NCI-H128 (cell line): Measurements from ENCODE around the gene UBASH3B.

Experiments used
- DNase-seq: peaks from one replicate; lab custom pipeline; 2025; ENCODE audit not compliant: unreplicated experiment; lab: John Stamatoyannopoulos, UW

Gene UBASH3B

GRCh38 chr11:122781378-122782195 lies 126.1 kb downstream of the UBASH3B start:
- peak; percentile 63 for DNase-seq

GRCh38 chr11:122782222-122782621 lies 126.7 kb downstream of the UBASH3B start:
- no peak for DNase-seq

GRCh38 chr11:122784325-122784955 lies 128.9 kb downstream of the UBASH3B start:
- no peak for DNase-seq

DNA sequence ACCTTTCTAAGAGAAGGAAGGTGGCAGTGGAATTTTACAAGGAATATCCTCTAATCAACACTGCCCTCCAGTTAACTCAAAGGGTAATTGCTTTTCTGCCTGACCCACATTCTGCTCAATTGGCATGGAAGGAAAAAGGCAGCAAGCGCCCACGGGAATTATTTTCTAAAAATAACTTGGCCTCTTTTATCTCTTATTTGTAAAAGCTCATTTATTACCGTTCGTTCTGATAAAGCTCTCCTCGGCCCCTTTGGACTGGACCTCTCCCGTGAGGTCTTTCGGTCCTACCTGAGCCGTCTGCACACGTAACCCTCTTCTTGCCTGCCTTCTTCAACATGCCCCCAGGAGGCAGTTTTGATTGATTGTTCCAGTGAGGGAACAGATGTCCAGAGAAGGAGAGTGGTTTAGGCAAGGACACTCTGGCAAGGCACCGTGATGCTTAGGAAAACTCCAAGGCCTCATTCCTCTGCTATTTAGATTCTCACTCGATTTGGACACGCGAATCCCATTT lies 129.6 kb downstream of the UBASH3B start:
- no peak for DNase-seq

DNA sequence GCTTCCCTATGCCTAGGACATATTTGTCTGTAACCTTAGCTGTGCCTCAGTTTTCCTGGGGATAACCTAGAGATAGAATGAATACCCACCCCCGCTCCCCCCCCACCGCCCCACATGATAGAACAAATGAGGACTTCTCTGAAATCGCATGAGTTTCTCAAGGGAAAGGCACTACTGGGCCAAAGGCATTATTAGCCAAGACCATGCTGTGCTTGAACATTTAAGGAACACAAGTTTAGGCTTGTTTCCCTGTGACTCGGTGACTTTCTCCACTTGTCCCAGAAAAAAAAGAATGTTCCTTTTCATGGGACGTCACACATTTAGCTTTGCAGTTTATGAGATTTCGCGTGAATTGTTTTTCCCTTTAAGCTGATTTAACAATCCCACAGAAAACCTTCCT lies 131.4 kb downstream of the UBASH3B start:
- DNase-seq, result no peak

DNA sequence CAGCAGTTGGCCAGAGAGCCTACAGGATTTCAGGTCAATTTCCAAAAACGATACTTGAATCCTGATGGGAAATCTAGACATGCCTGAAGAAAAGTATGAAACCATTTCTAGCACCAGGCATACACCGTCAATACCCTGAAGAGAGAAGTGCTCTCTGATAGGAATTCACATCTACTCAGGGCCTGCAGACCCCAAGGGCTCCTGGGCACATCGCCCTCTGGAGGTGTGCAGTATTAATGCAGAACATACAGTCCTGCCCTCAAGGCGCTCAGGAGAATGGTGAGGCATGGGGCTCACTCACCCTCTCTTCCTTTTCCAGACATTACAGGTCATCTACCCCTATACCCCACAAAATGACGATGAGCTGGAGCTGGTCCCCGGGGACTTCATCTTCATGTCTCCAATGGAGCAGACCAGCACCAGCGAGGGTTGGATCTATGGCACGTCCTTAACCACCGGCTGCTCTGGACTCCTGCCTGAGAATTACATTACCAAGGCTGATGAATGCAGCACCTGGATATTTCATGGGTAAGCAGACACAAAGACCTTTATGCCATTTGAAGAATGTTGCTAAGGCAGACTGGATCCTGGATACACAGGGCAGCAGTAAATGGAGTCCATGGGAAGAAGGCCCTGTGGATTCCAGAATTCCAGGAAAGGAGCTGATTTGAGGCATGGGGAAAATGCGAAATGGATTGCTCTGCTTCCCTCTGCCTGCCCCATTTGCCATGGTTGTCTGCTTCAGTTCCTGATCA lies 133.4 kb downstream of the UBASH3B start:
- DNase-seq, result no peak

DNA sequence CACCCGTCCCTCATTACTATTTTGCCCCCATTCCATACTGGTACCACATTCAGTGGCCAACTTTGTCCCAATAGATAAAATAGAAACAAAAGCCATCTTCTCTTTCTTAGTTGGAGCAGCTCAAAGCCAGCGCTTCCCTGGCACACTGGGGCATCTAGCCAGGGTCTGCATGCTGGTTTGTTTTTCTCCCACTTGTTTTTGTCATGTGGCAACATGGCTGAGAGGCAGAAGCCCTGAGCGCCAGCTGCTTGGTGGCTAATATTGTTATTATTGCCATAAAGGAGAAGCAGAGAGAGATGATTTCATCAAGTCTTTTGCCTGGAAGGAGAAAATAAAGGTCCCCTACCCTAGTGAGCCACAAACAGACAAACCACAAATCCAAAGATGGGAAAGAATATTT lies 134.4 kb downstream of the UBASH3B start:
- DNase-seq, result no peak

- DNase-seq, result no peak
Measured at GRCh38 chr11:122791411-122791810, 135.9 kb downstream of the UBASH3B start.

DNA sequence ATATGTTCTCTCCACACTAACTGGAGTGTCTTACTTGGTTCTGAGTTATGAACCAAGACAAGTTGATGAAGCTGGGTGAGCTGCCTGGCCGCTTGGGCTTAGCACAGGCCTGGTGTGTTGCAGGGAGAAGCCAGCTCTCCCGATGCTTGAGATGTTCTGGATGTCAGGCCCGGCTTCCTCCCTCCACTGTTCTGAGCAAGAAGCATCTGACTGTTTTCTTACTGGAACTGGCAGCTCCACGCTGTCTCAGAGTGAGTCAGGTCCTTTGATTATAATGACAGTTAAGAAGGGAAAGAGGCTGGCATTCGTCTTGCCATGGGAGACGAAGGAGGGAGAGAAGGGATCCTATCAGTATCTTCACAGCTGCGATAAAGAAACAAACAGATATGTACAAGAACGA lies 136.3 kb downstream of the UBASH3B start:
- no peak for DNase-seq

- DNase-seq, result no peak
Measured at GRCh38 chr11:122793515-122793914, 138.0 kb downstream of the UBASH3B start.

DNA sequence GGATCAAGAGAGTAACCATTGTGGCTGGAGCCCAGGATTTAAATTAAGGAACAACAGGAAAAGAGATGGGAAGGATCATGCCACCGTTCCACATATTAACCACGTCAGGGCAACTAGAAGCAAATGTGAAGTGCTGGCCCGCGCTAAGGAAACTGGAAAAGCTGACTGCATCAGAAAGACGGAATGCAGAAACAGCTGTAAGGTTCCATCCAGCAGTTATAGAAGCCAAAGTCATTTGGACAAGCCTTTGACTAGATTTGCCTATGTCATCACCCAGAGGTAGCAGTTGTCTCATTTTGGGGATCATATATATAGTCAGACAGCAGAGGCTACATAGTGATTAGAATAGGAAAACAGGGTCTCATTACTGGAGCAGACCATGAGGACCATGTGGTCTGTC lies 139.8 kb downstream of the UBASH3B start:
- DNase-seq, result no peak

GRCh38 chr11:122796128-122796717 lies 140.7 kb downstream of the UBASH3B start:
- DNase-seq, result no peak

DNA sequence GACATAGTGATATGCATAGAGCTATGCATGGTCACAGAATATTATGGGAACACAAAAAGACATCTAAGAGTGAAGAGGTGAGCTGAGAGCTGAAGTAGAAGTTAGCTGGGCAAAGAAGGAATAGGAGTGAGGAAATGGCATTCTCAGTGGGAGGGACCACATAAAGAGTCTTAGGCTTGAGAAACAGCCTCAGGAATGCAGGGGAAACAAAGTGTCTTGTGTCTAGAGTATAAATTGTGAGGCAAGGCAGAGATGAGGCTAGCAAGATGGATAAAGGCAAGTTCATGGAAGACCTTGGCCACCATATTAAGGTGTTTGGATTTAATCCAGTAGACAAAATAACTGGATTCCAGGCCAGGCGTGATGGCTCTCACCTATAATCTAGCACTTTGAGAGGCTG lies 142.1 kb downstream of the UBASH3B start:
- no peak for DNase-seq

DNA sequence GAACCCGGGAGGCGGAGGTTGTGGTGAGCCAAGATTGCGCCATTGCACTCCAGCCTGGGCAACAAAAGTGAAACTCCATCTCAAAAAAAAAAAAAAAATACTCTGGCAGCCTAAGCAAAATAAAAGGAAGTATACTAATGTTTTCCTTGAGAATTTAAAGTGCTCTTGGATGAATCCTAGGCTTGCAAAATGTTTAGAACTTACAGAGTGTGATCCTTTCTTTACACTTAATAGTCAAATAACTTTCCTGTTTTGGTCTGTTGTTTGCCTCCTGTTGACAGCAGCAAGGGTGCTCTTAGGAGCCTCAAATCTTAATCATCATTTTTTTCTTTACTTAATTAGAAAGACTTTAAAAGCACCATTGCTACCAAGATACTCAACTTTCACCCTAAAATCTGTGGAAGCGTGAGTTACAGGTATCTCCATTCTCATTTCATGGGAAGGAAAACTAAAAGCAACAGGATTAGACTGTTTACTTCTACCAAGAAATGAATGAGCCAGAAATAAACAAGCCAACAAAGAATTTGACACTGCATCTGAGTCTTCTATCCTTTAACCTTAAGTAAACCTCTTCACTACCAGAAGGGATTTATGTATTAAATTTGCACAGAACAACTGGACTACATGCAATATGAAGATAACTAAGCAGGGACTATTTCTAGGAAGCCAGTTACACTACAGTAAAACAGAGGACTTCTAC lies 144.0 kb downstream of the UBASH3B start:
- DNase-seq, result no peak

DNA sequence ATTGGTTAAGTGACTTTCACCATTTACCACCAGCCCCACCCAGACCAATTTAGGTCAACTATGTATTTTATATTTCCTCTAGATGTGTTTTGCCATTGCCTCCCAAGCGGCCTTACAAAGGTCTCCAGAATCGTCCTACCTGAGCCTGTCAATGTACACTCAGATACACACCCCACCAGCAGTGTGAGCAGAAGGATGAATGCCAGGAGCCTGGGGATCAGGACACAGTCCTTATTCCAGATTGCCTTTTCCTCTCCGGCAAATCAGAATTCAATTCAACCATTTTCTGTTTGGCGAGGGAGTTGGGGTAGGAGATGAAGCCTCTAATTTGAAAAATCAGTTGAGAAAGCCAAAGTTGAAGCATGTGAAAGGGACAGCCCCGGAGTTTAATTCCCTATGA lies 147.4 kb downstream of the UBASH3B start:
- DNase-seq, result no peak

DNA sequence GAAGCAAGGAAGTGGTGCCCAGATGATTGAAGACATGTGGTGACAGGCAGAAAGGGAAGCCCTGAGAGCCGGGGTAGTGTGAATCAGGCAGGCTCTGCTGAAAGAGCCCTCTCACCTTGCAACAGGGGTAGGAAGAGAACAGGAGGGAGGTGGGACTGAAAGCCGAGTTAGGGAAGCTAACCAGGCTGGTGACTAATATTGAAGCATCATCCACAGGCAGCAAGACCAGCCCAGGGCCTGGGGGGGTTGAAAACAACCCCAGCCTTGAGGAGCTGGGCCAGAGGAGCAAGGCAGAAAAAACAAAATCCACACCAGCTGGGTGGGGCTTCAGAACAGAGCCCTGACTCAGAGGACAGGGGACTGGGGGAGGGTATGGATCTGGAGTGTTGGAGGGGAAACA lies 147.8 kb downstream of the UBASH3B start:
- no peak for DNase-seq

DNA sequence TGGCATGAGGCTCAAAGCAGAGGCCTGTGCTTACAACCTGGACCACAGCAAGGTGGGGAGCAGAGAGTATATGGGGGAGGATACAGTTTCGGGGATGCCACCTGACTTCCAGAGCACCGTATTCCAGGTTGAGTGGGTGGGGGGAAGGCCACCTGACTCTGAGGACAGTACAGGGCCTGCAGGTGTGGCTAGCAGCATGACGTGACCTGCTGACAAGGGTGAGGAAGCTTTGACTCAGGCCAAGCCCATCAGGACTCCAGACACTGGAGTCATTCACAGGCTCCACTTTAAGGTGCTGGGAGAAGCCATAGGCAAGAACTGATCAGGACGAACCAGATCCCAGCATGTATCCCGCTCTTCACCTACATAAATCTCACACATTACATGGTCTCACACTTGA lies 148.2 kb downstream of the UBASH3B start:
- DNase-seq, result no peak

DNA sequence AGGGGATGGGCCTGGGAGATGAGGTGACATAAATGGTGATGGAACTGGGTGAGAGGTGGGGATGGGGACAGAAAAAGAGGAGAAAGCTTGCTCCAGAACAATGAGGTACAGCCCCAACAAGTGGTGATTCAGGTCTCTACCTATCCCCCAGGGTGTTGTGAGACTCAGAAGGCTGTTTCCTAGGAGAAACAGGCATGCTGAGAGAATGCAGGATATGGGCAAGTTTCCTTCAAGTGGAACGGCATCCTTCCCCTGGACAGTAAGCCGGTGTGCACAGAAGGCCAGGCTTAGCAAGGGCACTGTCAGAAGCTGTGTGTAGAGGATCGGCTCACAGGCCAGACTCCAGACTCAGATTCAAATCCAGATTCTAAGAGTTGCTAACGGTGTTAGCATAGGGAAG lies 148.6 kb downstream of the UBASH3B start:
- DNase-seq, result no peak

- DNase-seq, result no peak
Measured at GRCh38 chr11:122804796-122805195, 149.3 kb downstream of the UBASH3B start.

GRCh38 chr11:122807731-122808477 lies 152.4 kb downstream of the UBASH3B start:
- no peak for DNase-seq
